Endometrium (tissue), 2 donors: ENCODE results near the gene CHPT1.
"Not testable (repeated sequence)": the region's sequence is repeated elsewhere in the genome, so short reads cannot be mapped to it uniquely, and the experiment has no call there.

Experiments
- FAIRE-seq: peaks from 2 replicates; lab custom pipeline; 2012; peaks lifted over from hg19 to GRCh38; lab: Jason Lieb, UNC
- donor health status: control.
- donor health status: control.

CHPT1 gene

GRCh38 chr12:101722392-101722791 lies 25.0 kb downstream of the CHPT1 start:
- no peak for FAIRE-seq

GRCh38 chr12:101727098-101727497 lies 29.7 kb downstream of the CHPT1 start:
- no peak for FAIRE-seq

- FAIRE-seq, result no peak
Observed at GRCh38 chr12:101729842-101730241, 32.4 kb downstream of the CHPT1 start.

- no peak for FAIRE-seq
Observed at GRCh38 chr12:101732318-101732717, 34.9 kb downstream of the CHPT1 start.

- FAIRE-seq, result no peak
Observed at GRCh38 chr12:101733166-101733565, 35.7 kb downstream of the CHPT1 start.

GRCh38 chr12:101734482-101734881 lies 37.0 kb downstream of the CHPT1 start:
- FAIRE-seq, result not testable (repeated sequence)

- no peak for FAIRE-seq
Observed at GRCh38 chr12:101737476-101737875, 40.0 kb downstream of the CHPT1 start.

- FAIRE-seq, result no peak
Observed at GRCh38 chr12:101738920-101739665, 41.7 kb downstream of the CHPT1 start, which contains the start of gene SYCP3. Gene SYCP3, minus strand, starts transcription at chr12:101739462. Its CDS starts 1,527 bp downstream, at chr12:101737935.

GRCh38 chr12:101740566-101740965 lies 43.1 kb downstream of the CHPT1 start:
- FAIRE-seq, result no peak

- no peak for FAIRE-seq
Observed at GRCh38 chr12:101740980-101741379, 43.5 kb downstream of the CHPT1 start.

GRCh38 chr12:101743242-101743641 lies 45.8 kb downstream of the CHPT1 start:
- peak; percentile 59 for FAIRE-seq

GRCh38 chr12:101743724-101744472 lies 46.5 kb downstream of the CHPT1 start:
- FAIRE-seq, result no peak

- no peak for FAIRE-seq
Observed at GRCh38 chr12:101745481-101745880, 48.0 kb downstream of the CHPT1 start.

GRCh38 chr12:101746196-101746595 lies 48.8 kb downstream of the CHPT1 start:
- FAIRE-seq, result no peak

GRCh38 chr12:101746661-101747060 lies 49.2 kb downstream of the CHPT1 start:
- FAIRE-seq, result no peak

GRCh38 chr12:101747697-101748096 lies 50.3 kb downstream of the CHPT1 start:
- no peak for FAIRE-seq

- no peak for FAIRE-seq
Observed at GRCh38 chr12:101748907-101749306, 51.5 kb downstream of the CHPT1 start.

- FAIRE-seq, result no peak
Observed at GRCh38 chr12:101749657-101750056, 52.2 kb downstream of the CHPT1 start.

GRCh38 chr12:101750152-101750551 lies 52.7 kb downstream of the CHPT1 start:
- FAIRE-seq, result no peak

GRCh38 chr12:101759396-101760047 lies 62.1 kb downstream of the CHPT1 start:
- FAIRE-seq, result peak; percentile 50

- FAIRE-seq, result no peak
Observed at GRCh38 chr12:101761350-101761749, 63.9 kb downstream of the CHPT1 start.

GRCh38 chr12:101761781-101762180 lies 64.3 kb downstream of the CHPT1 start:
- no peak for FAIRE-seq
